Neural cell (in vitro differentiated cells): Measurements from ENCODE around the gene TRIM8.

Source experiments
- CTCF ChIP-seq: fragments of 450-650 bp; IDR thresholded peaks from 2 replicates; pipeline ENCODE4 v1.5.1; 2014; ENCODE audit warnings: antibody characterized with exemption, mild to moderate bottlenecking, moderate library complexity; ENCODE audit not compliant: poor library complexity, severe bottlenecking
- RAD21 ChIP-seq: fragments of 450-650 bp; conservative IDR thresholded peaks from 2 replicates; pipeline ENCODE4 v1.6.1; 2014; ENCODE audit warnings: antibody characterized with exemption, mild to moderate bottlenecking, moderate library complexity
- TAF1 ChIP-seq: IDR thresholded peaks from 2 replicates; pipeline ENCODE4 v1.6.1; 2012; ENCODE audit warnings: low read depth

GRCh38 chr10:102641402-102641801 lies 2.9 kb upstream of the TRIM8 start:
- TF ChIP-seq TAF1 (no peak), CTCF (no peak), RAD21 (no peak)
